Endodermal cell (in vitro differentiated cells): ENCODE measurements around the gene HDAC4. TPM values are rescaled to one million over a fixed set of nuclear protein-coding genes. Genes with fewer than 3 reads are reported as not detected.

ENCODE experiments used
- DNase-seq: peaks from one replicate; pipeline ENCODE4 v3.0.0-alpha.2; 2017
- H3K27ac ChIP-seq: 2 replicates; pipeline ENCODE4 v1.5.1; 2013; ENCODE audit warnings: mild to moderate bottlenecking, low read depth, low read length, moderate library complexity
- H3K27me3 ChIP-seq: 2 replicates; pipeline ENCODE4 v1.6.1; 2013; ENCODE audit warnings: mild to moderate bottlenecking, low read length, moderate library complexity; ENCODE audit not compliant: insufficient read depth, control insufficient read depth, poor library complexity, severe bottlenecking
- H3K36me3 ChIP-seq: 2 replicates; pipeline ENCODE4 v1.7.0; 2013; ENCODE audit warnings: mild to moderate bottlenecking, low read length, moderate library complexity; ENCODE audit not compliant: control insufficient read depth, insufficient read depth
- H3K4me1 ChIP-seq: one replicate; pipeline ENCODE4 v1.7.0; 2013; ENCODE audit warnings: low read length; ENCODE audit not compliant: control insufficient read depth, insufficient read depth
- H3K4me3 ChIP-seq: 2 replicates; pipeline ENCODE4 v1.5.1; 2013; ENCODE audit warnings: mild to moderate bottlenecking, low read length, moderate library complexity
- H3K9ac ChIP-seq: 2 replicates; pipeline ENCODE4 v1.6.1; 2013; ENCODE audit warnings: mild to moderate bottlenecking, low read length, moderate library complexity; ENCODE audit not compliant: poor library complexity, severe bottlenecking; ENCODE audit errors: extremely low read depth
- H3K9me3 ChIP-seq: 2 replicates; pipeline ENCODE4 v1.6.1; 2013; ENCODE audit warnings: mild to moderate bottlenecking, low read length, moderate library complexity; ENCODE audit not compliant: control insufficient read depth
- H3K27ac Mint-ChIP-seq: 2 replicates; pipeline ENCODE4 v1.8.0; 2020; ENCODE audit warnings: mixed read lengths
- H3K27me3 Mint-ChIP-seq: 2 replicates; pipeline ENCODE4 v1.8.0; 2021; ENCODE audit warnings: mild to moderate bottlenecking, mixed read lengths; ENCODE audit not compliant: insufficient read depth
- H3K36me3 Mint-ChIP-seq: 2 replicates; pipeline ENCODE4 v1.8.0; 2020; ENCODE audit warnings: low read depth, mixed read lengths
- H3K4me1 Mint-ChIP-seq: 2 replicates; pipeline ENCODE4 v1.8.0; 2020; ENCODE audit warnings: mixed read lengths
- H3K4me3 Mint-ChIP-seq: 2 replicates; pipeline ENCODE4 v1.8.0; 2020; ENCODE audit warnings: mild to moderate bottlenecking, moderate library complexity, mixed read lengths
- H3K9me3 Mint-ChIP-seq: 2 replicates; pipeline ENCODE4 v1.8.0; 2020; ENCODE audit warnings: mild to moderate bottlenecking, mixed read lengths
- CTCF ChIP-seq: fragments of 200-600 bp; sonication (generic); conservative IDR thresholded peaks from 2 replicates; pipeline ENCODE4 v1.5.0; 2021; ENCODE audit warnings: antibody characterized with exemption, mild to moderate bottlenecking
- WGBS, 2 experiments: methylation state at CpG; one replicate each; pipeline versions ENCODE4 v1.1.5 to v1.1.7; 2013; ENCODE audit warnings: missing lambda C conversion rate in 2 of 2, mixed read lengths in 1 of 2; ENCODE audit not compliant: insufficient coverage in 1 of 2, insufficient read length in 1 of 2; 5-methylcytosine and 5-hydroxymethylcytosine counted together
- total RNA-seq, 2 donors: library from RNA; stranded (reverse); fragmentation: NEBNext Ultra II Directional in 1 of 2; extraction: Animal tissue kit (Norgen Biotek cat#: 25700) in 1 of 2; gene quantifications; 2 replicates in 1 of 2; 3 replicates in 1 of 2; pipeline ENCODE4 v1.2.1, GENCODE V29; 2021

The HDAC4 gene
- total RNA-seq, 2 donors from 2014 or later, result 45.7 to 51.2 TPM

- Mint-ChIP-seq H3K27me3 (no peaks in the 10 kb centered on the region), H3K9me3 (no peaks in the 10 kb centered on the region), H3K36me3 (peaks cover 15% of the 10 kb centered on the region), H3K4me3 (no peak overlapping the region), H3K4me1 (no peaks in the 10 kb centered on the region), H3K27ac (no peak overlapping the region)
- peaks cover 6% of the 10 kb centered on the region for H3K9me3 ChIP-seq
- no peaks in the 10 kb centered on the region for H3K27me3 ChIP-seq
- no peak for TF ChIP-seq CTCF
- H3K4me3 ChIP-seq, result no peak overlapping the region
- no peaks in the 10 kb centered on the region for H3K4me1 ChIP-seq
- no peak overlapping the region for H3K9ac ChIP-seq
- no peak for DNase-seq
- WGBS, 2 experiments, result 88 to 89% methylated on average over 3 to 8 of the region's 8 CpGs
- no peaks in the 10 kb centered on the region for H3K36me3 ChIP-seq
- no peak overlapping the region for H3K27ac ChIP-seq
Measured at GRCh38 chr2:239345251-239345650, 55.6 kb downstream of the HDAC4 start.

- Histone ChIP-seq H3K4me3 (no peak overlapping the region), H3K36me3 (no peaks in the 10 kb centered on the region), H3K9ac (no peak overlapping the region), H3K9me3 (peaks cover 6% of the 10 kb centered on the region), H3K27me3 (no peaks in the 10 kb centered on the region), H3K4me1 (no peaks in the 10 kb centered on the region), H3K27ac (no peak overlapping the region)
- peaks cover 15% of the 10 kb centered on the region for H3K36me3 Mint-ChIP-seq
- no peak for TF ChIP-seq CTCF
- H3K4me1 Mint-ChIP-seq, result no peaks in the 10 kb centered on the region
- H3K27ac Mint-ChIP-seq, result no peak overlapping the region
- no peak overlapping the region for H3K4me3 Mint-ChIP-seq
- H3K9me3 Mint-ChIP-seq, result no peaks in the 10 kb centered on the region
- WGBS, 2 experiments, result 90% methylated on average over 4 of the region's 4 CpGs; no CpG with 5 or more reads in 1 of the 2 experiments
- DNase-seq, result no peak
- H3K27me3 Mint-ChIP-seq, result no peaks in the 10 kb centered on the region
Measured at GRCh38 chr2:239344857-239345216, 56.0 kb downstream of the HDAC4 start.

- no peak overlapping the region for H3K27ac Mint-ChIP-seq
- peaks cover 6% of the 10 kb centered on the region for H3K9me3 ChIP-seq
- 93% methylated on average over 19 to 23 of the region's 23 CpGs for WGBS, 2 experiments
Measured at GRCh38 chr2:239343946-239344856, 56.6 kb downstream of the HDAC4 start.

More at GRCh38 chr2:239343946-239344856, 56.6 kb downstream of the HDAC4 start:
- H3K9me3 Mint-ChIP-seq, result no peaks in the 10 kb centered on the region
- no peak overlapping the region for H3K27ac ChIP-seq
- no peaks in the 10 kb centered on the region for H3K27me3 ChIP-seq
- H3K4me3 ChIP-seq, result no peak overlapping the region
- H3K9ac ChIP-seq, result no peak overlapping the region
- no peaks in the 10 kb centered on the region for H3K36me3 ChIP-seq
- H3K4me3 Mint-ChIP-seq, result no peak overlapping the region
- no peaks in the 10 kb centered on the region for H3K27me3 Mint-ChIP-seq
- no peak for TF ChIP-seq CTCF
- DNase-seq, result no peak
- H3K4me1 Mint-ChIP-seq, result no peaks in the 10 kb centered on the region
- H3K36me3 Mint-ChIP-seq, result peaks cover 10% of the 10 kb centered on the region
- H3K4me1 ChIP-seq, result no peaks in the 10 kb centered on the region
